Measurements from ENCODE around the gene STAT6.

GRCh38 chr12:57135527-57136326 lies 24.6 kb upstream of the STAT6 start:
- TF ChIP-seq GATA3 (IDR thresholded peaks at IDR 0.05; ENCODE audit: low read depth, low read length) (no peak), GATA2 (IDR thresholded peaks at IDR 0.05; ENCODE audit: low read depth, low read length) (no peak)

Measured in SH-SY5Y (cell line).